HG03432 (cell line): ENCODE data around the gene SART1.
"Not testable (repeated sequence)": the region's sequence is repeated elsewhere in the genome, so short reads cannot be mapped to it uniquely, and the experiment has no call there.

Source experiments
- ATAC-seq: cut with Tn5 transposase; IDR thresholded peaks from one replicate; pipeline ENCODE4 v1.9.1; 2021; ENCODE audit warnings: mild to moderate bottlenecking, moderate library complexity; ENCODE audit not compliant: unreplicated experiment

The SART1 gene

GRCh38 chr11:65987336-65987735 is 25.8 kb downstream of the SART1 start:
- ATAC-seq: no peak

- ATAC-seq: peak; percentile 86
These were observed 27.5 kb downstream of the SART1 start for GRCh38 chr11:65988791-65989592.

GRCh38 chr11:65992056-65992455 is 30.5 kb downstream of the SART1 start:
- no peak for ATAC-seq

DNA sequence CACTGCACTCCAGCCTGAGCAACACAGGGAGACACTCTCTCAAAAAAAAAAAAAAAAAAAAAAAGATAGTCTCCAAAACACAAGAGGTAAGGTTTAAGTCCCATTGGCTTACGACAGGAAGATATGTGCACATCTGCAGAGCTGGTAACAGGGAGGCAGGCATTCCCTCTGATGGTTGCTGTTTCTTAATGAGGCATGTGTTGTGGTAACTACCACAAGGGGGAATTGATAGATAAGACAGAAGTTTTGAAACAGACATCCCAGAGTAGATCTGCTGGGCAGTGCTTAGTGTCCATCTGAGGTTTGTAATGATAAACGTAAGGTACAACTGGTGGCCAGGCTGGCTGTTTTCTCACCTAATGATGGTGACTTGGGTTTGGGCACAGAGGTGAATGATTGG is 35.8 kb downstream of the SART1 start:
- ATAC-seq: no peak

GRCh38 chr11:66001942-66002647 is 40.6 kb downstream of the SART1 start, which contains the start of the genes BANF1 and EIF1AD:
TSS of gene BANF1 (plus strand) at chr11:66002503. CDS start at chr11:66003251, 748 bp downstream.
TSS of gene EIF1AD (minus strand) at chr11:66002157. CDS start at chr11:66000389, 1,768 bp downstream.
- ATAC-seq: peak; percentile 73

GRCh38 chr11:66002648-66003225 is 41.2 kb downstream of the SART1 start:
- peak; percentile 57 for ATAC-seq

- no peak for ATAC-seq
These were observed 41.8 kb downstream of the SART1 start for GRCh38 chr11:66003291-66003690.

GRCh38 chr11:66004186-66004585 is 42.7 kb downstream of the SART1 start:
- ATAC-seq: no peak

DNA sequence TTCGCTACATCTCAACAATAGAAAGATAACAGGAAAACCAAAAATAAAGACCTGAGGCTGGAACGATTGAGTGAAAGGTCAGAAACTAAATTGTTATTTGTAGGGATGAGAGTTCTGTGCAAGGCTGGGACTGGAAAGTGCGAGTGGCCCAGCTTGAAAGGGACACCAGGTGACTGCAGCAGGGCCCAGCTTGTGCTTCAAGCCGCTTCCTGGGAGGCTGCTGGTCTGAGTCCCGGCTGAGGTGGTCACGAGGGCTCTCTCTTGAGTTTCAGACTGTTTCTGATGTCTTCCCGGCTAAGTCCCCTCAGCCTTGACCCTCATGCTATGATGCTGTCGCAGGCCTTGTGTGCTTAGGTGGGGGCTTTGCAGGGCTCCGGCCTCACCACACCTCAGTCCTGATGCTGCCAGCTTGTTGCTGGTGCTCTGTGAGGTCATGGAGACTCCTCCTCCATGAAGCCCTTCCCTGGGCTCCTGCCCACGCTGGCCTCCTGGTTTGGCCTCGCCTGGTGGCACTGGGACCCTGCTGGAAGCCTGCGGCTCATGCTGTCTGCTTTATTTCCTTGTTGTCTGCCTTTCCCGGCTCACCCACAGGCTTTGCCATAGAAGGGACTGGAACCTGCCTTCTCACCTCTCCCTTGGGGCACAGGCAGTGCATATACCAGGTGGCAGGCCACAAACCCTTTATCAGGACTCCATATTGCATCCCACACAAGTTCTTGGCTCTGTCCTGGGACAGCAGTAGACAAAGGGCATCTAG is 44.8 kb downstream of the SART1 start:
- no peak for ATAC-seq

DNA sequence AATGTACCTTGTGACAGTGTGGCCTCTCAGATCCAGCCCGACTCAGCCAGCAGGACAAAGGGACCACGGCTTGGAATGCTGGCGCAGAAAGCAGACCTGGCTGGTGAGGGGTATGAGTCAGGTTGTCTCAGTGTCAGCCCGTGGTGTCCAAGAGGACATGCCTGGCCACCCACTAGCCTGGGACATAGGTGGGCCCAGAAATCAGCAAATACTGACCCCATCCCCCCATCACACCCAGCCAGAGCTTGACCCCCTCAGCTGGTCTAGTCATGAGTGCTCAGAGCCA is 45.3 kb downstream of the SART1 start:
- ATAC-seq: no peak

GRCh38 chr11:66007201-66007634 is 45.7 kb downstream of the SART1 start:
- ATAC-seq: no peak

DNA sequence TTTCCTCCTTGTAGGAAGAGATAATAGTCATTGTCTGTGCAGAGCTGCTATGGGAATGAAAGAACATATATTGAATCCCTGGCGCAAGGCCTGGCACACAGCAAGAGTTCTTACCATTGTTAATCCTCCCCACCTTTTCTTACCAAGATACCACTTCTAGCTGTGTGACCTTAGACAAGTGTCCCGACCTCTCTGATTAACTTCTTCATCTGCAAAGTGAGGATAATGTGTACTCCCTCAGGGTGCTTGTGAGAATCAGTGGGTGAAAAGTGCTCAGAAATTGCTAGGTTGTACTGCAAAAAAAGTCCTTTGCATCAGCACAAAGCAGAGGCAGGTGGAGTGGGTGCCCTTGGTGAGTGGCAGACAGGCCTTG is 46.5 kb downstream of the SART1 start:
- no peak for ATAC-seq

GRCh38 chr11:66008468-66009101 is 47.1 kb downstream of the SART1 start:
- ATAC-seq: no peak

- not testable (repeated sequence) for ATAC-seq
These were observed 48.5 kb downstream of the SART1 start for GRCh38 chr11:66010036-66010435.

- no peak for ATAC-seq
These were observed 49.8 kb downstream of the SART1 start for GRCh38 chr11:66011239-66011784.

DNA sequence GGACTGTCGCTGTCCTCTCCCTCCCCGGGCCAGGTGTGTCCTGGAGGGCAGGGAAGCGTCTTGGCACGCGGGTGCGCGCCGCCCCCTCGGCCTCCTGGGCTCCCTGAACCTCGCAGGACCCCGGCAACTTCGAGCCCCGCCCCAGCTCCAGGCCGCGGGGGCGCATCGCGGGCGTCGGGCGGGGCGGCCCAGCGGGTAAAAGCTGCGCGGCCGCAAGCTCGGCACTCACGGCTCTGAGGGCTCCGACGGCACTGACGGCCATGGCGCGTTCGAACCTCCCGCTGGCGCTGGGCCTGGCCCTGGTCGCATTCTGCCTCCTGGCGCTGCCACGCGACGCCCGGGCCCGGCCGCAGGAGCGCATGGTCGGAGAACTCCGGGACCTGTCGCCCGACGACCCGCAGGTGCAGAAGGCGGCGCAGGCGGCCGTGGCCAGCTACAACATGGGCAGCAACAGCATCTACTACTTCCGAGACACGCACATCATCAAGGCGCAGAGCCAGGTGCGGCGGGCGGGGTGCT is 50.3 kb downstream of the SART1 start, which contains the start of gene CST6:
Gene CST6, plus strand, starts transcription at position 224 of the 519 bp plus-strand sequence. Its CDS starts 37 bp downstream, at position 261.
- no peak for ATAC-seq

DNA sequence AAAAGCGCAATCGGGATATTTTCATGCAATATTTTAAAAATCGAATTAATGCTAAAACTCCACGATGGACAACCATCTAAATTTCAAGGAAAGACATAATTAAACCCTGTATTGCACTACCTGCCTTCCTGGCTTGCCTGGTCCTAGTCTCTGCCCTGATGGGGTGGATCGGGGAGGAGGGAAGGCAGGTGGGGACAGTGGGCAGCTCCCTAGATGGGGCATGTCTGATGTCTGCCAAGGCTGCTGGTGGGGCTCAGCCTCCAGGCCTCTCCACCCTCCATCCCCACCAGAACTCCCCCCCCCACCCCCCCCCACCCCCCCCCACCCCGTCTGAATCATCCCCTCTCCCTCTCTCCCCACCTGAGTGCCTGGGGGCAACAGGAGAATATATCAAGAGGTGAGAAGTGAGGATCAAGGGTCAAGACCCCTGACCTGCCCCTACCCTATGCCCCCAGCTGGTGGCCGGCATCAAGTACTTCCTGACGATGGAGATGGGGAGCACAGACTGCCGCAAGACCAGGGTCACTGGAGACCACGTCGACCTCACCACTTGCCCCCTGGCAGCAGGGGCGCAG is 50.9 kb downstream of the SART1 start:
- no peak for ATAC-seq

DNA sequence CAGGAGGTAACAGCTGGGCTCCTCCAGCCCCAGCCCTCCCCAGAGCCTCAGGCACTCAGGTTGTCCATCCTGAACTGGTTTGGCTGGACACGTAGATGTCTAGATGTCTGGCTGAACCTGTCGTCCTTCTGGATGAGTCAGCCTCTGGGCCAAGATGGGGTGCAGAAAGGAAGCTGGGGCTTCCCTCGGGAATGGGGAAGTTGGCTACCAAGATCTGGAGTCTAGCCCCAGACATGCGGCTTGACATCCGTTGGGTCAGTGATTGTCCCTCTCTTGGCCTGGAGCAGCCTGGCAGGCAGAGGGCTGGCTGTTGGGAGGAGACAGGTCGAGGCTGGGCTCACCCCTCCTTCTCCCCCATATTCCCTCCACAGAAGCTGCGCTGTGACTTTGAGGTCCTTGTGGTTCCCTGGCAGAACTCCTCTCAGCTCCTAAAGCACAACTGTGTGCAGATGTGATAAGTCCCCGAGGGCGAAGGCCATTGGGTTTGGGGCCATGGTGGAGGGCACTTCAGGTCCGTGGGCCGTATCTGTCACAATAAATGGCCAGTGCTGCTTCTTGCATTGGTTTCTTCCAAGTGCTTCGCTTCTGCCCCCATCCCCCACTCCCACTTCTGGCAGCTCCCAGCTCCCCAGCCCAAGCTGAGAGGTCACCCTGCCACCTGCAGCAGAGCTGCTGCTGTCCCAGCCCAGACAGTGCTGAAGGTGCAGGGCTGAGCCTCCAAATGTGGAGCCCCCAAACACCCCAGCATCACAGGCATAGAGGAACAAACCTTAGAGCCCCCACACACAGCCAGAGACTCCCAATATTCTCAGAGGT is 51.6 kb downstream of the SART1 start:
- ATAC-seq: no peak

DNA sequence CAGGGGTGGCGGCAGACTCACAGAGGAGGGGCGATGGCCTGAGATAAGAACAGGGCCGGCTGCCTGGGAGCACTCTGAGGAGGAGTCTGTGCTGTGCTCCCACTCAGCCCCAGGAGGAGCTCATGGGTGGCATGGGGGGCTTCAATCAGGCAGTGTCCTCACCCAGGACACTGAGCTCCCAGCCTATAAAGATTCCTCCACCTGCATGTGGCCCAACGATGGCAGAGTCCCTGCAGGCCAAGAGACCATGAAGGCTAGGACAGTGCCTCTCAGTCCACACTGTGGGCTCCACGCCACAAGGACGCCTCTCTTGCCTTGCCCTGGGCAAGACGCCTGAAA is 52.2 kb downstream of the SART1 start:
- ATAC-seq: no peak
